Measurements from ENCODE around the gene ECHS1. TPM values are rescaled to one million over a fixed set of nuclear protein-coding genes. Genes with fewer than 3 reads are reported as not detected.

ECHS1 gene
- total RNA-seq, 1 experiment from 2014 or later: 58.0 TPM

GRCh38 chr10:133362846-133363245 is 10.3 kb downstream of the ECHS1 start (continued):
- no peak for TF ChIP-seq CTCF (IDR thresholded peaks at IDR 0.05 in 2 of 3, conservative IDR thresholded peaks at IDR 0.05 in 1 of 3; ENCODE audit: borderline replicate concordance in 1 of 3, insufficient read depth in 1 of 3, low read depth in 2 of 3, low read length in 2 of 3)
- no peak for TF ChIP-seq SRF (IDR thresholded peaks at IDR 0.05; ENCODE audit: low read depth)
- no peak for TF ChIP-seq JUND (IDR thresholded peaks at IDR 0.05)
- TF ChIP-seq ZBTB33 (IDR thresholded peaks at IDR 0.05; ENCODE audit: extremely low read depth, insufficient replicate concordance, low read length): no peak
- no peak for TF ChIP-seq SIN3A (IDR thresholded peaks at IDR 0.05; ENCODE audit: low read depth)

GRCh38 chr10:133361773-133362441 is 11.2 kb downstream of the ECHS1 start:
- DNase-seq (ENCODE audit: low read depth, low spot score) (no peak), ATAC-seq (no peak)
- Histone ChIP-seq H3K4me3 (replicated peaks in 1 of 2; ENCODE audit: low read depth in 1 of 2, low read length in 2 of 2) (no peak overlapping the region), H3K27ac (ENCODE audit: low read depth, low read length) (no peak overlapping the region), H3K9me2 (ENCODE audit: insufficient read depth) (no peaks in the 10 kb centered on the region), H3K9ac (ENCODE audit: low read length) (no peak overlapping the region), H3K36me3 (ENCODE audit: control insufficient read depth in 1 of 2, insufficient read depth in 2 of 2, low read length in 2 of 2) (no peaks in the 10 kb centered on the region; a peak in 2 of 4 replicates), H3K9me3 (ENCODE audit: control insufficient read depth in 1 of 2, insufficient read depth in 1 of 2, low read depth in 1 of 2, low read length in 2 of 2) (no peaks in the 10 kb centered on the region), H3K4me1 (ENCODE audit: control insufficient read depth in 1 of 2, insufficient read depth in 2 of 2, low read length in 2 of 2) (no peaks in the 10 kb centered on the region), H3K27me3 (ENCODE audit: insufficient read depth, low read length) (no peaks in the 10 kb centered on the region), H4K20me1 (ENCODE audit: insufficient read depth) (no peaks in the 10 kb centered on the region), H2AFZ (ENCODE audit: low read depth, low read length, poor library complexity, severe bottlenecking) (no peak overlapping the region), H3K79me2 (ENCODE audit: insufficient read depth, low read length) (no peaks in the 10 kb centered on the region), H3K4me2 (ENCODE audit: low read length) (no peak overlapping the region)
- ChIA-PET POLR2A (no interaction called here), RAD21 (ENCODE audit: low non-redundant PET in 1 of 2, low total read pairs in 2 of 2, uncharacterized antibody in 2 of 2, unreplicated experiment in 2 of 2) (no interaction called here), CTCF (no interaction called here)
- intact Hi-C loops (cut with micrococcal nuclease): no loop called here
- TF ChIP-seq CEBPB (IDR thresholded peaks at IDR 0.05; ENCODE audit: low read depth): no peak
- no peak for TF ChIP-seq TCF7L2 (IDR thresholded peaks at IDR 0.05; ENCODE audit: borderline replicate concordance, extremely low read depth, insufficient read depth, insufficient read length)
- TF ChIP-seq REST (IDR thresholded peaks at IDR 0.05; ENCODE audit: low read depth): no peak
- TF ChIP-seq YY1 (IDR thresholded peaks at IDR 0.05; ENCODE audit: extremely low read depth, insufficient replicate concordance, low read depth, low read length): no peak
- TF ChIP-seq ZBTB33 (IDR thresholded peaks at IDR 0.05; ENCODE audit: extremely low read depth, insufficient replicate concordance, low read length): no peak
- no peak for TF ChIP-seq ELF1 (IDR thresholded peaks at IDR 0.05; ENCODE audit: borderline replicate concordance, low read depth)
- TF ChIP-seq RAD21 (IDR thresholded peaks at IDR 0.05; ENCODE audit: low read depth): no peak
- no peak for TF ChIP-seq POLR2AphosphoS5 (IDR thresholded peaks at IDR 0.05; ENCODE audit: low read depth, low read length)
- no TSS peak for BruUV-seq (replicated peaks)
